ENCODE results near the gene RASGRP4.
"Not testable (repeated sequence)": the region's sequence is repeated elsewhere in the genome, so short reads cannot be mapped to it uniquely, and the experiment has no call there.

The RASGRP4 gene

DNA sequence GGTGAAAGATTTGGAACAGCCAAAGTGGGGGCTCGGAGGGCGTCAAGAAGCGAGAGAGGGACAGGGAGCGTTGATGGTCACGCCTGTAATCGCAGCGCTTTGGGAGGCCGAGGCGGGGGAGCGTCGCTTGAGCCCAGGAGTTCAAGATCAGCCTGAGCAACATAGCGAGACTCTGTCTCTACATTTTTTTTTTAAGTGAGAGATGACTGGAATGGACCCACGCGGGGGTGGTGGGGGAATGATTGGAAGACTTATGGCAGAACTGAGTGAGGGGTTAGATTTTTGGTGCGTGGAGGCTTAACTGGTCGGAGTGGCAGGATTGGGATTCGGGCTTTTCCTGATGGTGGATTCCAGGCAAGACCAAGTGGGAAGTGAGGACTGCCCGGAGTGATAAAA lies 50.9 kb downstream of the RASGRP4 start:
- H3K4me3 ChIP-seq (ENCODE audit: low read depth, low read length): peak overlapping the region; percentile 93

DNA sequence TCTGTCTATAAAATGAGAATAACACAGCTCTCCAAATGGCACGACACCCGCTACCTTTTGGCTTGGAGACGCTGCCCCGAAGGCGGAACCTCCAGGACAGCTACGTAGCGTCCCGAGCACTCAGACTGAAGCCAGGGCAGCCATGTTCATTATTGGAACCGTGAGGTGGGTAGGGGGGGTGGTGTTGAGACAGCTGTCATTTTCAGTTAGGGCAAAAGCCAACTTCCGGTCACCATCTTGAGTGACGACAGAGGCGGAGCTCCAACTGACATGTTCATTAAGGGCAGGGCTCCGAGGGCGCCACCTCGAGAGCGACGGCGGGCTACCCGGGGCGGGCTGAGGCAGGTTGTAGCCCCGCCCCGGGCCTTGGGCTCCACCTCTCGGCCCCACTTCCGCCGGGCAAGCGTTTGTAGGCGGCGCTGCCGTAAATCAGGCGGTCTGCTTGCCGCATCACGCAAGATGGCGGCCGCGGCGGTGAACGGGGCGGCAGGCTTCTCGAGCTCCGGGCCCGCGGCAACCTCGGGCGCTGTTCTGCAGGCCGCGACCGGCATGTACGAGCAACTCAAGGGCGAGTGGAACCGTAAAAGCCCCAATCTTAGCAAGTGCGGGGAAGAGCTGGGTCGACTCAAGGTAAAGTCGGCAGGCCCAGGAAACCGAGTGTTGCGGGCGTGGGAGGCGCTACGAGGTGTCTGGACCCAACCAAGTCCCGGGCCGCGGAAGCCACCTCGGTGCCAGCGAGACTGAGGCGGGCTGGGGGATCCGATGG lies 51.5 kb downstream of the RASGRP4 start, which contains the start of gene PSMD8:
Gene PSMD8 (plus strand): TSS at position 240 of the 766 bp plus-strand sequence. CDS start 31 bp downstream, at position 271.
- peak within 1 kb of the TSS; percentile 93 for H3K4me3 ChIP-seq (ENCODE audit: low read depth, low read length)

DNA sequence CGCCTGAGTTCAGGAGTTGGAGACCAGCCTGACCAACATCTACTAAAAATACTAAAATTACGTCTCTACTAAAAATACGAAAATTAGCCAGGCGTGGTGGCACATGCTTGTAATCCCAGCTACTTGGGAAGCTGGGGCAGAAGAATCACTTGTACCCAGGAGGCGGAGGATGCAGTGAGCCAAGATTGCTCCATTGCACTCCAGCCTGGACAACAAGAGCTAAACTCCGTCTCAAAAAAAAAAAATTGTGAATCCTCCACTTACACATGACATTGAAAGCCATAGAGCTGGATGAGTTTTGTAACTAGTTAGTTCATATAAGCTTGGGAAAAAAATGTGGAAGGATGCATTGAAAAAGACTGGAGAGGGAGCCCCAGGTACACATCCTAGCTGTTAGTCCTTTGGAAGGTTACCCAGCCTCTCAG lies 52.1 kb downstream of the RASGRP4 start:
- H3K4me3 ChIP-seq (ENCODE audit: low read depth, low read length): peak overlapping the region; percentile 25

DNA sequence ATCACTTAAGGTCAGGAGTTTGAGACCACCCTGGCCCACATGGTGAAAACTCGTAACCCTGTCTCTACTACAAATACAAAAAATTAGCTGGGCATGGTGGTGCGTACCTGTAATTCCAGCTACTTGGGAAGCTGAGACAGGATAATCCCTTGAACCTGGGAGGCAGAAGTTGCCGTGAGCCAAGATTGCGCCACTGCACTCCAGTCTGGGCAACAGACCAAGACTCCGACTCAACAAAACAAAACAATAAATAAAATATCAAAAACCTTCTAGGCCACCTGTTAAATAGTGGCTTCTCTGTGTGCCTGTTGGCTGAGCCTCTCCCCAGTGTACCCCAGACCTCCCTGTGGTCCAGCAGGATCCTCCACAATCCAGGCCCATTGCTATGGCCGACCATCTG lies 54.9 kb downstream of the RASGRP4 start:
- H3K4me3 ChIP-seq (ENCODE audit: low read depth, low read length): no peak overlapping the region

DNA sequence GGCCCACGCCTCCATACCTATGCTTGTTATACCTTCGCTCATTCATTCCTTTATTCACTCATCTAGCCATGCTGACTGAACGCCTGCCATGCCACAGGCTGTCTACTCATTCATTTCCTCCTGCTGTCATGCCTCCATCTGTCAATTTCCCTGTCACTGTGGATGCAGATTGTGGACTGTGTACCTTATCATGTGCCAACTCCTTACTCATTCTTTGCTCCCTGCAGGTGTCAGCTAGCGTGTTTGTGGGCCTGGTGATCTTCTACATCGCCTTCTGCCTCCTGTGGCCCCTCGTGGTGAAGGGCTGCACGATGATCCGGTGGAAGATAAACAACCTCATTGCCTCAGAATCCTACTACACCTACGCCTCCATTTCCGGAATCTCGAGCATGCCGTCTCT lies 55.7 kb downstream of the RASGRP4 start:
- no peak overlapping the region for H3K4me3 ChIP-seq (ENCODE audit: low read depth, low read length)

DNA sequence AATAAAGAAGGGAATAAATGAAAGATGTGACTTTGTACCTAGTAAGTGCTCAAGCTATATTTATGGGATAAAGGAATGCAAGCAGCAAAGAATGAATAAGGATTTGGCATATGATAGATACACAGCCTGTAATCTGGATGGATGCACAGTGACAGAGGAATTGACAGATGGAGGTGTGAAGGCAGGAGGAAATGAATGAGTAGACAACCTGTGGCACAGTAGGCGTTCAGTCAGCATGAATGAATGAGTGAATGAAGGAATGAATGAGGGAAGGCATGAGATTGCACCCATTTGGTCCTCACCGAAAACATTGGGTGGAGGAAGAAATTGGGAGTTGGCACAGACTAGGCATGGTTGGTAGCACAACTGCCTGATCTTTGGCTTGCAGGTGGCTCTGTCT lies 56.4 kb downstream of the RASGRP4 start:
- H3K4me3 ChIP-seq (ENCODE audit: low read depth, low read length): no peak overlapping the region

DNA sequence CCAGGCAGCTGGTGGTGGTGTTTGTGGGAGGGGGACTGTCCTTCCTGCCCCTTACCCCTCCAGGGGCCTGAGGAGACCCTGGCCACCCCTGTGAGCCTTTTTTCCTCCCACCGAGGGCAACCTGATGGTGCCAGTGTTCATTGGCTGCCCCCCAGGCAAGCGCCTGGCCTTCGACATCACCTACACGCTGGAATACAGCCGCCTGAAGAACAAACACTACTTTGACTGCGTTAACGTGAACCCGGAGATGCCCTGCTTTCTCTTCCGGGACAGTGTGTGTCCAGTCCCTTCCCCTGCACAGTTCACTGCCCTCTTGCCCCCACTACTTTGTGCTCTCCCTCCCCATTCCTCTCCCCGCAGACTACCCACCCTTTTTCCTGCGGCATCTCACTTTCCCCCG lies 59.0 kb downstream of the RASGRP4 start:
- no peak overlapping the region for H3K4me3 ChIP-seq (ENCODE audit: low read depth, low read length)

DNA sequence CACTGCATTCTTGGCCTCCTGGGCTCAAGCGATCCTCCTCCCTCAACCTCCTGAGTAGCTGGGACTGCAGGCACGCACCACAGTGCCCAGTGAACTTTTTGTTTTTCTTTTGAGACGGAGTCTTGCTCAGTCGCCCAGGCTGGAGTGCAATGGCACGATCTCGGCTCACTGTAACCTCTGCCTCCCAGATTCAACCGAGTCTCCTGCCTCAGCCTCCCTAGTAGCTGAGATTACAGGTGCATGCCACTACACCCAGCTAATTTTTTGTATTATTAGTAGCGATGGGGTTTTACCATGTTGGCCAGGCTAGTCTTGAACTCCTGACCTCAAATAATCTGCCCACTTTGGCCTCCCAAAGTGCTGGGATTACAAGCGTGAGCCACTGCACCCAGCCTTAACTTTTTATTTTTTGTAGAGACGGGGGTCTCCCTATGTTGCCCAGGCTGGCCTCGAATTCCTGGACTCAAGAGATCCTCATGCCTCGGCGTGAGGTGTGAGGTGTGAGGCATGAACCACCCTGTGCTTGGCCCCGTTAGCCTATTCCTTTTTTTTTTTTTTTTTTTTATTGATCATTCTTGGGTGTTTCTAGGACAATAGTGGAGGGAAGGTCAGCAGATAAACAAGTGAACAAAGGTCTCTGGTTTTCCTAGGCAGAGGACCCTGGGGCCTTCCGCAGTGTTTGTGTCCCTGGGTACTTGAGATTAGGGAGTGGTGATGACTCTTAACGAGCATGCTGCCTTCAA lies 62.9 kb downstream of the RASGRP4 start:
- not testable (repeated sequence) for H3K4me3 ChIP-seq (ENCODE audit: low read depth, low read length)

DNA sequence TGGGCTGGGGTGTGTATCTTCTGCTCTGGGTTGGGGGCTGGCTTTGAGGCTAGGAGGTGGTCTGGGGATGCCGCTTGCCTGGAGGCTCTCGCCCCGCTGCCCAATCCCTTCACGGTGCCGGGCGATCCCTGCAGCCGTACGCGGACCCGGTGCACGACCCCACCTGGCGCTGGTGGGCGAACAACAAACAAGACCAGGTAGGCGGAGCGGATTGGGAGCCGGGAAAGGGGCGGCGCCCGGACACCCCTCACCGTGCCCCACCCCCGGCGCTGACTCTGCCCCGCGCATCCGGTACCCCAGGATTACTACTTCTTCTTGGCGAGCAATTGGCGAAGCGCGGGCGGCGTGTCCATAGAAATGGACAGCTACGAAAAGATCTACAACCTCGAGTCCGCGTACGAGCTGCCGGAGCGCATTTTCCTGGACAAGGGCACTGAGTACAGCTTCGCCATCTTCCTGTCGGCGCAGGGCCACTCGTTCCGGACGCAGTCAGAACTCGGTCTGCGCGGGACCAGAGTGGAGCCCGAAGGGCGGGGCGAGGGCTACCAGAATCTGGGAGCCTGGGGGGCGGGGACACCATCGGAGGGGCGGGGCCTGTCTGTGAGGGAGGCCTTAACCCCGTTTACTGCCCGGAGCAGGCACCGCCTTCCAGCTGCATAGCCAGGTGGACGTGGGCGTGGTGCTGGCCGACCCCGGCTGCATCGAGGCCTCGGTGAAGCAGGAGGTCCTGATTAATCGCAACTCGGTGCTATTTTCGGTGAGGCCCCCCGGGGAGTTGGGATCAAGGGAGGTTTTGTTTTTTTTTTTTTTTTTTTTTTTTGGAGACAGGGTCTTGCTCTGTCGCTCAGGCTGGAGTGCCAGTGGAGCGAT lies 63.7 kb downstream of the RASGRP4 start:
- peak overlapping the region; percentile 80 for H3K4me3 ChIP-seq (ENCODE audit: low read depth, low read length)

DNA sequence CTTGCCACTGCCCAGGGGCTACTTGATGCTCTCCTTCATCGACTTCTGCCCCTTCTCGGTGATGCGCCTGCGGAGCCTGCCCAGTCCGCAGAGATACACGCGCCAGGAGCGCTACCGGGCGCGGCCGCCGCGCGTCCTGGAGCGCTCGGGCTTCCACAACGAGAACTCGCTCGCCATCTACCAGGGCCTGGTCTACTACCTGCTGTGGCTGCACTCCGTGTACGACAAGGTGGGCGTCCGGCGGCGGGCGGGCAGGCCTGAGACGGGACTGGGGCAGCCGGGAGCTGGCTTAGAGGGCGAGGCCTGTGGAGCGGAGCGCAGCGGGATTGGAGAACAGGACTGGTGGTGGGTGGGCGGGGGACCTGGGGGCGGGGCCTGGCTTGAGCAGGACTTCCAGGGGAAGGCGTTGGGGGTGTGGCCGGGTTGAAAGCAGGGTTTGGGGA lies 64.4 kb downstream of the RASGRP4 start:
- peak overlapping the region; percentile 80 for H3K4me3 ChIP-seq (ENCODE audit: low read depth, low read length)

DNA sequence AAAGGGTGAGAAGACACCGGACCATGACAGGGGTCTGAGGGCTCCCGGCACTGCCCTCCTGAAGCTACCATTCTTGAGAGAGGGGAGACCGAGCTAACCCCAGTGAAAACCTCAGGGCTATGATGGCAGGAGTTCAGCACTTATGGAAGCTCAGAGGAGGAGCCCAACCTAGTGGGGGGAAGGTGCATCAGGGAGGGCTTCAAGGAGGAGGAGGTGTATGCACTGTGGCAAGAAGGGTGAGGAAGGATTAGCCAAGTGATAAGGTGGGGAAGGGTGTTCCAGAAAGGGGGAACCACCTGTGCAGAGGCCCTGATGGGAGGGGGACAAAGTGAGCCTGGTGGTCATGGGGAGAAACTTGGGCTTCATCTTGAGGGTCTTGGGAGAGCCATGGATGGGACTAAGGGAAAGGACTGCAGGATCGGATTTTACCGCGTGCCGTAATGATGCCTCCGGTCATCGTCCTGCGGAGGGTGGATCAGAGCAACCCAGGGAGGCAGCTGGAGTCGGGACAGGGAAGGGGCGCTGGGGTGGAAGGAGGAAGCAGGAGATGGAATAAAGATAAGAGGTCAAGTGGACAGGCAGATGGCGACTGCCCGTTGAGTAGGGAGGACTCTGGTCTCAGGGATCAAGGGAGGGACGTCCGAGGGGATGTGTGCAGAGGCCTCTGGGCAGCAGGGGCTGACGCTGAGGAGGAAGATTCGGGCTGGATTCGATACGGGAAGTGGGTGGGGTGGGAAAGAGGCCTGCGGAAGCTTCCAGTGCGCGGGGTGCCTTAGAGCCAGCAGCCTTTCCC lies 65.0 kb downstream of the RASGRP4 start:
- H3K4me3 ChIP-seq (ENCODE audit: low read depth, low read length): peak overlapping the region; percentile 80

DNA sequence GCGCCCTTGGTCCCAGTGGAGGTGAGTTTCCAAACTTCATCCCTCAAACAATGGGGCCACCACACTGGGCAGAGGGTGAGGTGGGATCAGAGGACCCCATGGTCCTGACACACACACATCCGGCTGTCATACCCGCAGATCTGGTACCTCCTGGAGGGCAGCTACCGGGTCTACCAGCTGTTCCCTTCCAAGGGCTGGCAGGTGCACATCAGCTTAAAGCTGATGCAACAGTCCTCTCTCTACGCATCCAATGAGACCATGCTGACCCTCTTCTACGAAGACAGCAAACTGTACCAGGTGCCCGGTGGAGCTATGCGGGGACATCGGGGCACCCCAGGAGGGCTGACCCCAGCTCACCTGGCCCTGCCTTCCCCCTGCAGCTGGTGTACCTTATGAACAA lies 65.7 kb downstream of the RASGRP4 start:
- no peak overlapping the region for H3K4me3 ChIP-seq (ENCODE audit: low read depth, low read length)

DNA sequence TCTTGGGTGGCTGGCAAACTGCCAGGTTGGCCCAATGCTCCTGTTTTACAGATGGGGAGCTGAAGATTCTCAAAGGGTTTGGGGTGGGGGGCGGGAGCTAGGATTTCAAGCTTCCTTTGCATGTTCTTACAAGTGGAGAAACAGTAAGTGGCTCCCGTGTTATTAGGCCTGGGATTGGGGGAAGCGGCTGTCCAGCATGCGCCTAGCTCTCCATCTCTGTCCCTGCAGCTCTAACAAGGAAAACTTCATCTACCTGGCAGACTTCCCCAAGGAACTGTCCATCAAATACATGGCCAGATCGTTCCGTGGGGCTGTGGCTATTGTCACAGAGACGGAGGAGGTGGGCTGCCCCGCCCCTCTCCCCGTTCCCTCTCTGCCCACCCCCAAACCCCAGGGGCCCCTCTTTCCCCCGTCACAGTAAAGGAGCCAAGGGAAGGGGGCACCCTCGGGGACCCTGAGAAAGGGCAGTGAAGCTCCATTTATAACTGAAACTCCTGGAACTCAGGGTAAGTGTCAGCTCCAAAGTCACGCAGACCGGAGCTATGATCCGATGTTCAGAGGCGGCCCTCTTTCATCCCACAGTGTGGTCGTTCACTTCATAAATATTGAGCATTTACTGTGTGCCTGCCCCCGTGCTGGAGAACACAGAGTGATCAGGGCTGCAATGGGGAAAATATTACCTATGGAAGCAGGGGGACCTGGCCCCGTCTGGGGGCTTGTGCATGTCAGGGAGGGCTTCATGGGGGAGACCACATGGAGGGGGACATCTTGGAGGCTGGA lies 66.6 kb downstream of the RASGRP4 start:
- H3K4me3 ChIP-seq (ENCODE audit: low read depth, low read length): no peak overlapping the region

Data from iPS-11a (cell line).